ENCODE measurements around the gene MINPP1. TPM values are rescaled to one million over a fixed set of nuclear protein-coding genes. Genes with fewer than 3 reads are reported as not detected.

The MINPP1 gene
- total RNA-seq, 4 donors from 2014 or later: 9.7 to 20.1 (median 10.1) TPM

DNA sequence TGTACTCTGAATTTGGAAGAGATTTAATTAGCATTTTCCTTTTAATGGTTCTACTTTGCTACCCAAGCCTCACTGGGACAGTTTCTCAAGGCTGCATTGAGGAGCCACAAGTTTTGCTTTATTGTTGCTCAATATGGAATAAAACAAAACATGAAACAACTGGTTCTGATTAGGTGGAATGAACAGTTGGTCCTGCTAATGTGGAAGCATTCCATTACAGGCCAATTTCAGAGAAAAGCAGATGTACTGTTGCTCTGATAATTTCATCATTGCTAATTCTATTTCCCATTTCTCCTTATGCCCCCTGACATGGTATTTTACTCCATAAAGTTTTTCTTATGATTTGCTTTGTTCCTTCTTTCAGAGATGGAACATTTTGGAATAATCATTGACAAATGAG is 89.0 kb downstream of the MINPP1 start:
- ATAC-seq: peak; percentile 85
- Histone ChIP-seq H3K27ac (peak overlapping the region in 1 of 4 donors; percentile 43), H3K4me3 (no peak overlapping the region), H3K9me3 (no peaks in the 10 kb centered on the region), H3K36me3 (no peaks in the 10 kb centered on the region), H3K27me3 (no peaks in the 10 kb centered on the region), H3K4me1 (peaks cover 0 to 14% (median 0%) of the 10 kb centered on the region in 3 donors)
- TF ChIP-seq POLR2A (IDR thresholded peaks at IDR 0.05) (no peak), CTCF (IDR thresholded peaks at IDR 0.05) (no peak), EP300 (IDR thresholded peaks at IDR 0.05) (no peak), POLR2AphosphoS5 (IDR thresholded peaks at IDR 0.05) (no peak)

DNA sequence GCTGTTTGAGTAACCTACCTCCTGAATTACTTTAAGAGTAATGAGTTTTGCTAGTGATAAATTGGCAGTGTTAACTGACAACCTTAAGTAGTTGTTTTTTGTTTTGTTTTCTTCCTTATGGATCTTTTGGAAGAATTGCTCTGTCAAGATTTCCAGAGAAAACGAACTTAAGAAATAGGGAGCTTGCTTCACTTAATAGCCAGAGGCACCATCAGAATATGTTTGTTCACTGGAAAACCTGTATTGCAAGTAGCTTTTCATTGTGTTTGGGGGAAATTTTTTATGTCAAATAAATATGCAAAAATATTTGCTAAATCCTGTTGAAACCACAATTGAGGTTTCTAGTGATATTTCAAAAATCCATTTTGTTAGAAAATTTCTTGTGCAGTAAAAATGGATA is 89.5 kb downstream of the MINPP1 start:
- H3K36me3 ChIP-seq: no peaks in the 10 kb centered on the region
- H3K27me3 ChIP-seq: no peaks in the 10 kb centered on the region
- TF ChIP-seq POLR2A (IDR thresholded peaks at IDR 0.05) (no peak), EP300 (IDR thresholded peaks at IDR 0.05) (no peak), CTCF (IDR thresholded peaks at IDR 0.05) (no peak), POLR2AphosphoS5 (IDR thresholded peaks at IDR 0.05) (no peak)
- H3K4me3 ChIP-seq: no peak overlapping the region
- WGBS, 2 donors (ENCODE audit: low coverage in 1 of 2): 62% methylated on average over 1 of the region's 1 CpG
- H3K27ac ChIP-seq: peak overlapping the region in 2 of 4 donors; percentile 8 to 43
- no peak for ATAC-seq
- H3K9me3 ChIP-seq: no peaks in the 10 kb centered on the region
- H3K4me1 ChIP-seq: peaks cover 0 to 14% (median 0%) of the 10 kb centered on the region in 3 donors

- 28 to 30% methylated on average over 2 of the region's 2 CpGs for WGBS, 2 donors (ENCODE audit: low coverage in 1 of 2)
- TF ChIP-seq POLR2AphosphoS5 (IDR thresholded peaks at IDR 0.05) (no peak), POLR2A (IDR thresholded peaks at IDR 0.05) (no peak), CTCF (IDR thresholded peaks at IDR 0.05) (no peak), EP300 (IDR thresholded peaks at IDR 0.05) (no peak)
- Histone ChIP-seq H3K36me3 (no peaks in the 10 kb centered on the region), H3K27me3 (no peaks in the 10 kb centered on the region), H3K4me1 (peaks cover 0 to 14% (median 0%) of the 10 kb centered on the region in 3 donors), H3K9me3 (no peaks in the 10 kb centered on the region), H3K27ac (peak overlapping the region in 1 of 4 donors; percentile 8), H3K4me3 (no peak overlapping the region)
- ATAC-seq: no peak
Measured at GRCh38 chr10:87594864-87595263, 90.2 kb downstream of the MINPP1 start.

GRCh38 chr10:87596351-87596750 is 91.7 kb downstream of the MINPP1 start:
- Histone ChIP-seq H3K4me3 (no peak overlapping the region), H3K36me3 (no peaks in the 10 kb centered on the region), H3K9me3 (no peaks in the 10 kb centered on the region), H3K27ac (no peak overlapping the region), H3K27me3 (no peaks in the 10 kb centered on the region), H3K4me1 (peaks cover 0 to 14% (median 0%) of the 10 kb centered on the region in 3 donors)
- WGBS, 2 donors (ENCODE audit: low coverage in 1 of 2): 67 to 94% methylated on average over 1 of the region's 1 CpG
- ATAC-seq: no peak
- no peak for TF ChIP-seq POLR2A (IDR thresholded peaks at IDR 0.05)
- no peak for TF ChIP-seq POLR2AphosphoS5 (IDR thresholded peaks at IDR 0.05)
- TF ChIP-seq EP300 (IDR thresholded peaks at IDR 0.05): no peak
- TF ChIP-seq CTCF (IDR thresholded peaks at IDR 0.05): no peak

DNA sequence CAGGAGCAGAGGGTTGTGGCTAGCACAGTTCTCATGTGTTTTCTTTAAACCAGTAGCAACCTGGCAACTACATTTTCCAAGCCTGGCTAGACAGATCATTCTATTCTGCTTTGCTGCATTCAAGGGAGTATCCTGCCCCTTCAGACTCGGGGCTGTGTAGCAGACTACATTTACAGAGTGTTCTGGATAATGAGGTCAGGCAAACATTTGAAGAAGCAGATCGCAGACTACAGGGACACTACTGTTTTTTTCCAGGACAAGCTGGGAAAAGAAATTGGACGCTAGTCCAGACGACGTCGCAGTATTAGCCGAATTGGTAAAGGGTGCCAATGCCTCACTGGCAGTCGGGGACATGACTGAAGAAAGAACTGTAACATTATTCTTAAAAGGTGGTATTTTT is 94.0 kb downstream of the MINPP1 start:
- no peak overlapping the region for H3K27ac ChIP-seq
- WGBS, 2 donors (ENCODE audit: low coverage in 1 of 2): 66 to 70% methylated on average over 7 to 8 of the region's 8 CpGs
- no peak for ATAC-seq

More for the DNA sequence above, 94.0 kb downstream of the MINPP1 start:
- Histone ChIP-seq H3K4me1 (peaks cover 0 to 14% (median 0%) of the 10 kb centered on the region in 3 donors), H3K36me3 (no peaks in the 10 kb centered on the region), H3K4me3 (no peak overlapping the region), H3K9me3 (no peaks in the 10 kb centered on the region), H3K27me3 (no peaks in the 10 kb centered on the region)
- TF ChIP-seq POLR2AphosphoS5 (IDR thresholded peaks at IDR 0.05): no peak
- no peak for TF ChIP-seq POLR2A (IDR thresholded peaks at IDR 0.05)
- TF ChIP-seq CTCF (IDR thresholded peaks at IDR 0.05): no peak
- TF ChIP-seq EP300 (IDR thresholded peaks at IDR 0.05): no peak

Data from gastroesophageal sphincter (tissue), 4 donors.